Inflammatory macrophage treated with lipopolysaccharide for 4 hours (primary cell): Measurements from ENCODE around the gene KIAA1755.
A peak's percentile ranks its signal among the peaks of the same experiment; 100 is the strongest.

ENCODE experiments used
- DNase-seq: peaks from one replicate; pipeline ENCODE4 v3.0.0-alpha.2; 2020

The KIAA1755 gene, protein sequence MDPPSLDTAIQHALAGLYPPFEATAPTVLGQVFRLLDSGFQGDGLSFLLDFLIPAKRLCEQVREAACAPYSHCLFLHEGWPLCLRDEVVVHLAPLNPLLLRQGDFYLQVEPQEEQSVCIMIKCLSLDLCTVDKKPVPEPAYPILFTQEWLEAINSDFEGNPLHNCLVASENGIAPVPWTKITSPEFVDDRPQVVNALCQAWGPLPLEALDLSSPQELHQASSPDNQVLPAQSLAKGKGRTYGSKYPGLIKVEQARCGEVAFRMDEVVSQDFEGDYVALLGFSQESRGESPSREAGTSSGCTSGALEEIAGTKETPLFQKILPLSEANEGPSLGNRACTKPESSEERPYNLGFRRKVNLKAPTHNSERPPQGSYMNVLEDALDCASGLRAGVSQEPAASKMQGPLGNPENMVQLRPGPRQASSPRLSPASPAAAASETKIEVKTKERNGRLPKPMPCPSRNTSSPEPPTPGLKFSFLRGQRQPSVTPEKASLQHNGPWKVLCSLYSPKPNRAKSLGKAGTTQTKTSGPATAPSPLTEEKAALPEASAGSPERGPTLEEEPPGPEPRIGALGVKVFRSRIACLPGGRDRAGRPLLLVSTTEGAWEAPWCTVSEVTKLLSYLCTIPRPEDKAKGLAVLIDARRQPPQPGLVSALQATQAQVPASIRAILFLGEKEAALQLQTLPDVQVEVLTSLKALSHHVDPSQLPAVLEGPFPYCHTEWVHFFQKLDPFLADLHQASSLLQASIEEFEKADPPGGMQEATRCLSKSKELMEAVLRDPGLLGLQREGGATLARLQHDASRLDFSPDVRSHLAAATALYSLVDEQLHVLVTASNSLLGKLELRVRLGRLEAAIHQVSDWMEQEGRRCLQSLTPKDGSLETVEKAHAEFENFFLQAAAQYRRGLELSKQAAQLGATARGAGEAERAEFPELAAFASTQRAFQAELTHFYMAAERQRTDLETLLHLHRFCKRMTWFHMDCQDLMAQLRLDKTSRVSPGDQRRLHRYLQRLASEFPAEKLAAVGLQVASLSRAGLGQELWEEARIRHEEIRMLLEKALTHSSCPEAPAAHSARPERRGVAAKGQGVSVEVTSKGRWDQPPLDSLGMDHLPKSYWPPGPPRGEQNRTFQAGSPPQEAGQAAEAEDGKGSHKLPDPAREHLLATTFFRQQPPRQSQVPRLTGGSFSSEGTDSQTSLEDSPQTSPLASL

DNA sequence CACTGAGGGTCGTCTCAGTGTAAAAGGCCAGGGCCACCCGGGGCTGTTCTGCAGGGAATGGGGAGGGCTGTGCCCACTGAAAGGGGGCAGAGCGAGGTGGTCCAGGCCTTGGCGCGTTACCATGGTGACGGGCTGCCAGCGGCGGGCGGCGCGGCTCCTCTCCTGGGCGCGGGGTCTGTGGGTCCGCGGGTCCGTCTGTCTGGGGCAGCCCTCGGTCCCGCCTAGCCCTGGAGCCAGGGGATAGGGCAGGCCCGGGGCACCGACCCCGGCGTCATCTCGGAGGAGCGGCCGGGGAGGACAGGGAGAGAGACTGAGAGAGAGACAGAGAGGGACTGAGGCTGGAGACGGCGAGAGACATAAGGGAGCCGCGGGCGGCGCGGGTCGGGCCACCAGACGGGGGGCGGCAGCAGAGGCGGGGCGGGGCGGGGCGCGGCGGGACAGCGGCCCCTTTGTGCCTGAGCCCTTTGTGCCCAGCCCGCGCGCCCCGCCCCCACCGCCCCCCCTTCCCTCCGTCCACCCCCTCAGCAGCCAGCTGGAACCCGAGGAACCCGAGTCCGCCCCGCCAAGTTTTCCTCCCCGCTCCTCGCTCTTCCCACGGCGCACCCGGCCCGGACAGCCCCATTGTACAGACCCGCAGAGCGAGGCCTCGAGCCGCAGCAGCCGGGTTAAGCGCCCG lies at the start of gene KIAA1755:
Gene KIAA1755 (minus strand): TSS at position 358 of the 676 bp plus-strand sequence. CDS start 235 bp downstream, at position 123.
- no peak for DNase-seq

DNA sequence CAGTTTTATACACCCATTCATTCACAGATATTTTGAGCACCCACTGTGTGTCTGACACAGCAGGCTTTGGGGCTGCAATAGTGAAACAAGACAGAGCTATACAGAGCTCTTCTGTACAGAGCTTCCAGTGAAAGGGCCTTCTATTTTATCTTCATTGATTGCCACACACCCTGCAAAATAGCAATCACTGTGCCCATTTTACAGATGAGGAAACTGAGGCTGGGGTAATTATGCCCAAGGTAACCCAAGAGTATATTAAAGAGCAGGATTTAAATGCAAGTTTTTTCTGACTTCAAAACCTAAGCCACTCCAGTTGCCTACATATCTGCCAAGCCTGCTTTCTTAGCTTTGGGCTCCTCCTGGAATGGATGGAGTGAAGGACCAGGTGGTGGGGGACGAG lies 47.9 kb upstream of the KIAA1755 start:
- DNase-seq: no peak

GRCh38 chr20:38308047-38308438 lies 47.5 kb upstream of the KIAA1755 start:
- DNase-seq: no peak

DNA sequence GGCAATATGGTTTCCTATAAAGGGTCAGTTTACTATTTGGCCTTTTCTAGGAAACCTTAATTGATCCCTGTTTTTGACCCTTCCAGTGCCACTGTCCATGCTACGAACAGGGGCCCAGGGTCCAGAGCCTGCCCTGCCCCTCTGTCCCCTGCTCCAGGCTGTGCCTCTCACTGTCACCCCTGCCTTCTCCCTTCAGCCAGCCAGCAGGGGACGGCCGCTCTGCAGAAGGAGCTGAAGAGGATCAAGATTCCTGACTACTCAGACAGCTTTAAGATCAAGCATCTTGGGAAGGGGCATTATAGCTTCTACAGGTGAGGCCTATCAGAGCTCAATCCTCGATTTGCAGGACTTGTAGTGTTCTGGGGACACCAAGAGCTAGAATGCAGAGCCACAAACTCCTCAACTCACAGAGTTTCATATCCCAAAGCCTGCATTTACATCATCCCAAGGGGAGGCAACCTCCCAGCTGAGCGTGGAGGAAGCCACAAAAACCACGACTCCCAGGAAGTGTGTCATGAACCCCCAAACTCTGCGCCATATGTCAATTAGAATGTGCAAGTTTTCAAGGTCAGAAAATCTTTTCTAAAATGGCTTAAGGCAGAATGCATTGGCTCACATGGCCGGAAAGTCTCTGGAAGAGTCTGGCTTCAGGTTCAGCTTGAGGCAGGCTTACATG lies 47.0 kb upstream of the KIAA1755 start:
- peak; percentile 72 for DNase-seq

DNA sequence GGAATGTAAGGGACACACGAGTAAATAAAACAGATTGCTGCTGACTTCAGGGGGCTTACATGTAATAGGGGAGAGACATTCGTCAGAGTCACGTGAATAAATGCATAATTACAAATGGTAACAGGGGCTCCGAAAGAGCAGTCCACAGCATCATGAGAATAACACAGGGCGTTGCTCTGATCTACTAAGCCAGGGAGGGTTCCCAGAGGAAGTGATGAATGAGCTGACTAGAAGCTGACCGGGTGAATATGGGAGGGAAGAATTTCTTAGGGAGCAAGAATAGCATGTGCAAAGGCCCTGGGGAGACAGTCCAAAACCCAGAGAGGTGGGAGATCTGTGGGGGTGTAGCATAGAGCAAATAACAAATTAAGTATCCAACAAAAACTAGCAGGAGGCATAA lies 45.8 kb upstream of the KIAA1755 start:
- DNase-seq: no peak

DNA sequence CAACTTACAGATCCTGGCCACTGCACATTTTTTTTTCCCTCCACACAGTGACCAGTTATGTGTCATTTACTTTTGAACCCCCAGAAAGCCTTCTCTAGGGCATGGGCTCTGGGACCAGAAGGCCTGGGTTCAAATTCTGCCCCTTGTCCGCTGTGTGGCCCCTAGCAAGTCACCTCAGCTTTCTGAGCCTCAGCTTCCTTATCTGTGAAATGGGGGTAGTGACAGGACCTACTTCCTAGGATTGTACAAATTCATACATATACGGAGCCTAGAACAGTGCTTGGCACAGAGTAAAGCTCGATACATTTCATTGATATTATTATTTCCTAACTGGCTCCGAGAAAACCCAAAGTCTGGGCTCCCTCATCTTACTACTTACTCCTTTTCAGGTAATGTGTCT lies 45.0 kb upstream of the KIAA1755 start:
- no peak for DNase-seq

- peak; percentile 74 for DNase-seq
Observed at GRCh38 chr20:38304845-38305447, 44.4 kb upstream of the KIAA1755 start.

DNA sequence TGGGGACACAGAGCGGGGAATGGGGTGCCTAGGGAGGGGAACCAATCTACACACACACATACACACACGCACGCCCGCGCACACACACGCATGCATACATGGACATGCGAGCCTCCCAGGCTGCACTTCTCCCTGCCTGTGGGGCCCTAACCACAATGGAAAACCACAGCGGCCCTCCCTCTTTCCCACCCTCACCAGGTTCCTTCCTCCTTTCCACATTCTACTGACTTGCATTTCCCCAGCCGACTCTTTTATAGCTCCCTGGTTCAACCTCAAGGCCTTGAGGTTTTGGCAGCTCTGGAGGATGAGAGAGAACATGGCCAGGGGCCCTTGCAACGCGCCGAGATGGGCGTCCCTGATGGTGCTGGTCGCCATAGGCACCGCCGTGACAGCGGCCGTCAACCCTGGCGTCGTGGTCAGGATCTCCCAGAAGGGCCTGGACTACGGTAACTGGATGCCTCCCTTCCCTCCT lies 43.4 kb upstream of the KIAA1755 start, which contains the start of gene BPI:
Gene BPI (plus strand): TSS at position 249 of the 472 bp plus-strand sequence. CDS start 68 bp downstream, at position 317.
- peak; percentile 83 for DNase-seq

DNA sequence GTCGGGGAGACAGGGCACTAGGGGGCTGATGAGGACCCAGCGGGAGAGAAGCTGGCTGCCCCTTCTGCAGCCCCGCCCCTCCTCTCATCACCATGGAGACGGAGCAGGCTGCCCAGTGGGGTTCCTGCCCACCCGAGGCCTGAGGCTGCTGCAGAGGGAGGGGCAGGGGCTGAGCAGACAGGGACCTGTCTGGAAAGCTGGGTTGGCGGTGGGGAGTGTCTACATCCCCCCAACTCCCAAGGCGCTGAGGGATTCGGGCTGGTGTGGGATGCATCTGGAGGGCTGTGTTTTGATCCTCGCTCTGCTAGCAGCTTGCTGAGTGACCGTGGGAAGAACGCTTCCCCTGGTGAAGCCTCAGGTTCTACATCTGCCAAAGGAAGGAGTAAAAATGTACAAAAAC lies 42.3 kb upstream of the KIAA1755 start:
- DNase-seq: no peak

DNA sequence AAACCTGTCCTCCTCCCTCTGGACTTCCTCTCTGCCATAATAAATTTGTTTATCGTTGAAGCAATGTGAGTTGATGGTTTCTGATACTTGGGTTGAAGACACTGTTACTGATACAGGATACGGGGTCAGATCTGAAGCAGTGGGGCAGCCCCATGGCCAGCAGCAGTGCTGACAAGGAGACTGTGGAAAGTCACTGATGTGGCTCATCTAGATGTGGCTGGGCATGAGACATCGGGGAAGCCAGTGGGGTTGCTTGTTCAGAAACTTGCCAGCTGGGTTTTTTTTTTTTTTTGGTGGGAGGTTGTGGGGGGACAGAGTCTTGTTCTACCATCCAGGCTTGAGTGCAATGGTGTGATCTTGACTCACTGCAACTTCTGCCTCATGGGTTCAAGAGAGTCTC lies 40.8 kb upstream of the KIAA1755 start:
- DNase-seq: peak; percentile 41

DNA sequence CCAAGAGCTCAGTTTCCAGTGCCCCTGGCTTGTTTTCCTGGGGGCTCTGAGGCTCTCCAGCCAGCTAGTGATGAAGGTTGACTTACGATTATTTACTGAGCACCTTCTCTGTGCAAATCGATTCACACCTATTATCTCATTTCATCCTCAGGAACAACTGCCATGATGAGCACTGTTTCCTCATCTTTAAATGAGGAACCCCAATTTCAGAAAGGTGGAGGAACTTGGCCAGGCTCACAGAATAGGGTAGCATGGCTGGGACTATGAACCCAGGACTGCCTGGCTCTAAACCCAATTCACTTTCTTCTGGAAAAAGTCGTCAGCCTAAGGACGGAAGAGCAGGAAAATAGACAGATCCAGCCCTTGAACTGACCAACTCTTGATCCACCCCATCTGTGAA lies 39.9 kb upstream of the KIAA1755 start:
- no peak for DNase-seq

- DNase-seq: no peak
Observed at GRCh38 chr20:38299963-38300362, 39.4 kb upstream of the KIAA1755 start.

GRCh38 chr20:38298768-38299288 lies 38.3 kb upstream of the KIAA1755 start:
- DNase-seq: peak; percentile 94

DNA sequence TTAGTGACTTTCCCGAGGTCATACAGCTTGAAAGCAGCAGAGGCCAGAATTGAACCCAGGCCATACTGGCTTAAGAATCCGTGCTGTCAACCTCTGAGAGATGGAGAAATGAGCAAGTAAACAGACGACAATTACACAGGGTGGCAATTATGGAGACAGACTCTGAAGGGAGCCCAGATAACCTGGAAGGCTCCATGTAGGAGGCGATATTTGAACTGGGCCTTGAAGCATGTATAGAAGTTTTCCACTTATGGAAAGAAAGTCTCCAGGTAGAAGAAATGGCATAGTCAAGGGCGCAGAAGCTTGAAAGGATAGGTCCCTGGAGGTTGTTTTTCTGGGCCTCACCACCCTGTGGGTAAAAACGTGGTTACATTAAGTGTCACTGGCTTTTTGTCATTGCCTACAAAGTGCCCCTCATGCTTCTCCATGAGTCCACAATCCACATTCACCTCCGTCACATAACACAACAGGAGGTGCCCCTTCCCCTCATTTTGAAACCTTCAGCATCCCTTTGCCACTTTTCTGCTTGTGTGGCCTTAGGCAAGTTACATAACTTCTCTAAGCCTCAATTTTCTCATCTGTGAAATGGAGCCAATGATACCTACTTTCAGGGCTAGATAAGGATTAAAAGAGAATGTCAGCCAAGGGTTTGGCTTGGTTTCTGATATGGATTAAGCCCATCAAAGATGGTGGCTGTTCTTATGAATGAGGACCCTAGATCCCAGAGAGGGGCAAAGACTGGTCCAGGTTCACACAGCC lies 37.6 kb upstream of the KIAA1755 start:
- DNase-seq: no peak

DNA sequence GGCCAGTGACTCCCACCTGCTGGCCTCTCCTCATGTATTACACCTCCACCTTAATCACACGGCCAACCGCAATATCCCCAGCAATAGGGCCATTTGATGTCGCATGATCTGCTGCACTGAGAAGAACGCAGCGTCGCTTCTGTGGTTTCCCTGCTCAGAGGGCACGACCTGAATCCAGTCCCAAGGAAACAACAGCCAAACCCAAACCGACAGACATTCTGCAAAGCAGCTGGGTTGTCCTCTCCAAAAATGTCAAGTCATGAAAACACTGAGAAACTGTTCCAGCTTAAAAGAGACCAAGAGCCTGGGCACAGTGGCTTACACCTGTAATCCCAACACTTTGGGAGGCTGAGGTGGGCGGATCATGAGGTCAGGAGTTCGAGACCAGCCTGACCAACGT lies 35.9 kb upstream of the KIAA1755 start:
- no peak for DNase-seq

- no peak for DNase-seq
Observed at GRCh38 chr20:38295811-38296210, 35.3 kb upstream of the KIAA1755 start.

DNA sequence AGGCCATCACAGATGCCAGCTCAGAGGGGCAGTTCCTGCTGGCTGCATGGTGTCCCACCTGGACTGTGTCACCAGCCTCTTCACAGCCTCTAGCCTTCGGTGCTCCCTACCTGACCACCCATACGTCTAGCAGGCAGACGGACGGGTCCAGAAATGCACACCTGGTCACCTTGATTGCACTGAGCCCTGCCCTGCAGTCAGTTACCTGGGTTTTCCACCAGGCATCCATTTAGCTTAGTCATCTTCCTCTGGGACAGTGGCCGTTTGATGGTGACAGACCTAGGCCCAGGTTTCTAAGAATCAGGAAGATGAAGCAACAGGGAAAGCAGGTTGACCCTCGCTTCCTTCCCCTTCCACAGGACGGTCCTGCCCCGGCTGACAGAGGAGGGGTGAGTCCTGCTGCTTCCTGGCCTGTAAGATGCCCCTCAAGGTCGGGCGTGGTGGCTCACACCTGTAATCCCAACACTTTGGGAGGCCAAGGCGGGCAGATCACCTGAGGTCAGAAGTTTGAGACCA lies 33.6 kb upstream of the KIAA1755 start:
- DNase-seq: no peak

DNA sequence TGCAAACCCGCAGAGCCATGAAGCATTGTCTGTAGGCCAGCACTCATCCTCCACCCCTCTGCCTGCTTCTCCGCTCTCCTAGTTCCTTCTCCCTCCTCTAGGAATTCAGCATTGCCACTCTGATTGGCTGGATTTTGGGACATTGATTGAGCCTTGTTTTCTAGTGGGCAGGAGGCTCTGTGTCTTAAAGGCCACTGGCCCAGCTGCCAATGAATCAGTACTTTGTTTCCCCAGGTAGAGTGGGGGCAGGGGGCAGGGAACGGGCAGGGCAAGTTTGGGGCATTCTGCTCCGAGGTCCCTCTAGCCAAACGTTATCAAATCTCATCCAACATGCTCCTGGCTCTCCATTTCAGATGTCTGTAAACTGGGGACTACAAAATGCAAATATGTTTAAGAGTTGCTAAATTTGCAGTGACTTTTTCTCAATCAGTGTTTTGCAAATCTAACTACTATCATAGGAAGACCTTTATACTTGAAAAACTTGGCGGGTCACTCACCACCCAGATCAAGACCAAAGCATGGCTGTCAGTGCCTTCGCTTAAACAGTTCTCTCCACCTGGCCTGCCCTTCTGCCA lies 33.0 kb upstream of the KIAA1755 start:
- DNase-seq: peak; percentile 55

DNA sequence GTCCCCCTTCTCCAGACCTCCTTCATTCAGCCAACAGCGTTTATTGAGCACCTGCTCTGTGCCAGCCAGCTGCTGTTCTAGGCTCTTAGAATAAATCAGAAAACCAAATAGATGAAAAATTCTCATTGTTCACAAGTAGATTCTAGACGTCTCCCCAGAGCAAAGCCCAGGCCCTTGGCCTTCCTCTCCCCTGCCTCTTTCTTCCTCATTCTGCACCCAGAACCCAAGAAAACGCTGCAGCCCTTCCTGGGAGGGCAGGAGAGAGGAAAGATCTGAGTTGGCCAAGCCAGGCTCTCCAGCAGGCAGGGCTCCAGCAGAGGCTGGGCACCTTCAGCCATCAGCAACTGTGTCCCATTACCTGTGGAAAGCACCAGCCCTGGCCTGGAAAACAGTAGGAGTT lies 31.4 kb upstream of the KIAA1755 start:
- no peak for DNase-seq
